AG04450 (cell line): ENCODE data around the gene FAM168A. TPM values are rescaled to one million over a fixed set of nuclear protein-coding genes. Genes with fewer than 3 reads are reported as not detected.
A peak's percentile ranks its signal among the peaks of the same experiment; 100 is the strongest.

Experiments
- CTCF ChIA-PET: fragments of 300-600, 350-600 bp; formaldehyde crosslinking; extraction: SDS; loops from one replicate; lab custom pipeline; 2022; ENCODE audit warnings: antibody characterized with exemption, inconsistent platforms; lab: Charles Lee
- POLR2A ChIA-PET: fragments of 350-600 bp; formaldehyde crosslinking; extraction: SDS; loops from one replicate; lab custom pipeline; 2021; ENCODE audit warnings: antibody characterized with exemption, inconsistent platforms; lab: Yijun Ruan, JAX
- DNase-seq: peaks from one replicate; pipeline ENCODE4 v3.0.0-alpha.2; 2011; ENCODE audit warnings: low read depth, low spot score
- H3K27ac ChIP-seq: one replicate; pipeline ENCODE4 v1.5.1; 2012; ENCODE audit warnings: low read depth, low read length, control low read depth
- H3K27me3 ChIP-seq: one replicate; pipeline ENCODE4 v1.6.0; 2012; ENCODE audit warnings: low read length; ENCODE audit not compliant: control insufficient read depth, insufficient read depth
- H3K4me3 ChIP-seq: 2 replicates; pipeline ENCODE4 v1.5.1; 2011; ENCODE audit warnings: mild to moderate bottlenecking, low read depth, low read length, control low read depth
- H3K9me3 ChIP-seq: 2 replicates; pipeline ENCODE4 v1.5.1; 2012; ENCODE audit warnings: low read length; ENCODE audit not compliant: control insufficient read depth, insufficient read depth
- CTCF ChIP-seq: IDR thresholded peaks from 2 replicates; pipeline ENCODE4 v1.5.1; 2011; ENCODE audit warnings: low read depth, low read length, control low read depth, inconsistent platforms
- polyA plus RNA-seq: library from polyadenylated mRNA; depleted of rRNA; stranded (reverse); fragments of >200 nt; gene quantifications from 2 replicates; pipeline ENCODE4 v1.2.3, GENCODE V29; 2011

FAM168A gene
- polyA plus RNA-seq, 1 experiment: 21.3 TPM

GRCh38 chr11:73395297-73396208 lies 202.4 kb downstream of the FAM168A start:
- H3K27ac ChIP-seq: no peak overlapping the region
- TF ChIP-seq CTCF: no peak
- no peaks in the 10 kb centered on the region for H3K9me3 ChIP-seq
- POLR2A ChIA-PET: no interaction called here
- CTCF ChIA-PET: interaction anchor here (0.7 to 2.8 kb wide), 3 partner anchors 45 to 265 kb away, joined by 4 to 11 read pairs (median 4); no protein-coding TSS in a partner anchor
- H3K4me3 ChIP-seq: no peak overlapping the region
- no peaks in the 10 kb centered on the region for H3K27me3 ChIP-seq
- no peak for DNase-seq

GRCh38 chr11:73394416-73395296 lies 203.3 kb downstream of the FAM168A start:
- no peak for DNase-seq
- ChIA-PET POLR2A (no interaction called here), CTCF (interaction anchor here (1.4 to 4.5 kb wide), 6 partner anchors 8 to 267 kb away, joined by 3 to 43 read pairs (median 11); partner anchors contain the start of gene ARHGEF17)
- Histone ChIP-seq H3K27me3 (no peaks in the 10 kb centered on the region), H3K4me3 (no peak overlapping the region), H3K9me3 (no peaks in the 10 kb centered on the region), H3K27ac (no peak overlapping the region)
- TF ChIP-seq CTCF: no peak

- peak overlapping the region; percentile 39 for H3K27ac ChIP-seq
- ChIA-PET CTCF (interaction anchor here (0.6 to 4.5 kb wide), 16 partner anchors 9 to 267 kb away, joined by 3 to 43 read pairs (median 3); partner anchors contain the start of gene ARHGEF17), POLR2A (interaction anchor here (1.5 kb wide), 1 partner anchor 43 kb away, joined by 5 read pairs; no protein-coding TSS in a partner anchor)
- peak; percentile 91 for TF ChIP-seq CTCF
- H3K4me3 ChIP-seq: no peak overlapping the region
- no peaks in the 10 kb centered on the region for H3K9me3 ChIP-seq
- peak; percentile 59 for DNase-seq
- no peaks in the 10 kb centered on the region for H3K27me3 ChIP-seq
Measured at GRCh38 chr11:73393479-73394415, 204.2 kb downstream of the FAM168A start.

GRCh38 chr11:73393011-73393380 lies 204.9 kb downstream of the FAM168A start:
- ChIA-PET POLR2A (interaction anchor here (1.5 kb wide), 1 partner anchor 42 kb away, joined by 5 read pairs; no protein-coding TSS in a partner anchor), CTCF (interaction anchor here (0.7 to 4.5 kb wide), 15 partner anchors 10 to 268 kb away, joined by 3 to 43 read pairs (median 3); partner anchors contain the start of gene ARHGEF17)
- Histone ChIP-seq H3K9me3 (no peaks in the 10 kb centered on the region), H3K27ac (peak overlapping the region; percentile 39), H3K4me3 (no peak overlapping the region), H3K27me3 (no peaks in the 10 kb centered on the region)
- no peak for TF ChIP-seq CTCF
- DNase-seq: no peak
